HL-60/S4 treated with retinoic acid at 250 ng/mL for 4 days and 3 days (cell line): ENCODE results near the gene UROS.

Experiments
- in situ Hi-C: fragments of 300-500 bp; cut with MboI; formaldehyde crosslinking; loops from 2 replicates; pipeline ENCODE4 v1.7.0; 2022; ENCODE audit warnings: low sequenced_read_pairs

UROS gene

GRCh38 chr10:125838802-125839575, 15.9 kb upstream of the UROS start:
- in situ Hi-C loops = no loop called here

- in situ Hi-C loops = no loop called here
Observed at GRCh38 chr10:125836746-125837145, 13.7 kb upstream of the UROS start.

GRCh38 chr10:125828311-125828710, 5.3 kb upstream of the UROS start:
- in situ Hi-C loops = no loop called here

DNA sequence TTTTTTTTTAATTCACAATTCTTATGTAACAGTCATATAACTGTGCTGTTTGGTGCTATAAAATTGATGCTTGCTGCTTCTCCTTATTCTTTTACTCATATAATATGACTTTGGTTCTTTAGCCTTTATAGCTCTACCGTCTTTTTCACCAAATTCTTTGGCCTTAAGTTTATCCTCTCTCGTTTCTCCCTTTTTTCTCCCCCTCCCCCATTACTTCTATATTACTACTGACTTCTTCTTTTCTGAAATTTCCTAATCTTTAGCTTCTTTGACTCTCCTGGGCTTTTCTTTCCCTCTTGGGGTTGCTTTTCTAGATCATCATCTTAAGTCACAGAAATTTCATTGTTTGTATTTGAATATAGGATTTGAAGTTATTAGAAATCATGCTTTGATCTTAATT, 4.1 kb upstream of the UROS start:
- in situ Hi-C loops = no loop called here

DNA sequence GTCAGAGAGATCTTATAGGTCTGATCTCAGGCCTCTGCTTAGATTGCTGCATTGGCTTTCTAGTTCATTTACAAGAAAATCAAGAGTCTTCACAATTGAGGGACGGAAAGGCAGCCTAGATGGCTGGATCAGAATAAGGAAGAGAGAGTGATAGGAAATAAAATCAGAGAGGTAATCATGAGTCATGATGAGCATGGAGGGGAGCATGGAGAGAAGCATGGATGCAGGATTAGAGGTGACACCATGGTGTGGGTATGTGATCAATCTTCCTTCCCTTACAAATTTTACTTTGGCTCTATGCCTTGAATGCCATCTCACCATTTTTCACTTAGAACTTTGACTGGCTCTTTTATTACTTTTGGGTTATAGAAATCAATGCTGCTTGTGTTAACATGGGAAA, 1.7 kb upstream of the UROS start:
- in situ Hi-C loops = no loop called here

- in situ Hi-C loops = no loop called here
Observed at GRCh38 chr10:125823663-125824251, 699 bp upstream of the UROS start.

GRCh38 chr10:125820701-125821100, 2.4 kb downstream of the UROS start:
- in situ Hi-C loops = no loop called here

DNA sequence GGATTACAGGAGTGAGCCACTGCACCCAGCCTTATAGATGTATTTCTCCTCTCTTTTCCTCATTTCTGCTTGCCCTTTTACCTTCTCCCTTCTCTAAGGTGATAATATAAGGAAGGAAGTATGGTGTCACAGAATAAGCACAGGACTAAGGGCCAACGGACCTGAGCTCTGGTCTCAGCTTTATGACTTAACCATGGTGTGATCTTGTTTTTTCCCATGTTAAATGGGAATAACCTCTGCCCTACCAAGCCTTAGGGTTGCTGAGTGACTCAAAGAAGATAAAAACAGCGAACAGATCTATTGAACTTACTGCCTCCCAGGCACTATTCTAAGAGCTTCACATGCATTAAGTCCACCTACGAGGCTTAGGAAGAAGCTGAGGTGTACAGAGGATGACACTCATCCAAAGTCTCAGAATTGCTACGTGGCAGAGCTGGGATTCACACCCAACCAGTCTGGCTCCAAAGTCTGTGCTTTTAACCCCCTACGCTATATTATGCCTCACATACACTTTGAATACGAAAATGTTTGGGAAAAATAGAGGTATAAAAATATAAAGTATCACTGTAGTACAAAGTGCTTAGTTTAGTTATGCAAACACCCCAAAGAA, 5.6 kb downstream of the UROS start:
- in situ Hi-C loops = no loop called here

GRCh38 chr10:125816548-125816947, 6.5 kb downstream of the UROS start:
- in situ Hi-C loops = no loop called here

GRCh38 chr10:125815764-125816163, 7.3 kb downstream of the UROS start:
- in situ Hi-C loops = no loop called here

- in situ Hi-C loops = no loop called here
Observed at GRCh38 chr10:125812128-125812750, 10.8 kb downstream of the UROS start.

DNA sequence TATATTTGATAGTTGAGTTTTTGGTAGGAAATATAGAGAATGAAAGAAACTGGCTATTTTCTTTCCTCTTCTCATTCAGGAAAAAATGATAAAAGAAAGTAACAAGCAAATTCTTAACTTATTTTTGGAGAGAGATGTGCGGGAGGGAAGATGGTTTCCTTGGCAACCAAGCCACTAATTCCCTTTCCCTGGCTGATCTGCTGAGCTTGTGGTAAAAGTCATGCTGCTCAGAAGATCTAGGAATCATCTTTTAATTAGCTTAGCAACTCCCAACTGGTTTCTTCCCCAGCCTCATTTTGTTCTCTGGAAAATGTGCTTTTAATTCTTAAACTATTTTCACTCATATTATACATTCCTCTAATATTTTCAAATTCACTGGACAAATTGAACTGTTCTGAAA, 11.8 kb downstream of the UROS start:
- in situ Hi-C loops = no loop called here

DNA sequence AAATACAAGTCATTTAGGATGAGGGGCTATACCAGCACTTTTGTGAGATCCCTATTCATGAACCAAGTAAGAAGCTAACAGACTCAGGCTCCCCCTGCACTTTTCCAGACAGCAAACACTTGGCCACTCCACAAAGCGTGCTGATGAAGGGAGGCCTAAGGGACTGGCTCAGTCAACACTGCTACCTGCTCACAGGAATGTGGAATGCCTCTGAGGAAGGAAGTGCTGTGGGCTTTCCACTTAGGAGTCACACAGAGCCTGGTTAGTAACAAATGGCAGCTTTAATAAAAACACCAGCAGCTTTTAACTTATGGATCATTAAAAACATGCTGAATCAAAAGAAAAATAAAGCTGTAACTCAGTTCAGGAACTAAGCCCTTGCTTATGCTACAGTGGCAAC, 15.0 kb downstream of the UROS start:
- in situ Hi-C loops = no loop called here

- in situ Hi-C loops = no loop called here
Observed at GRCh38 chr10:125802739-125803138, 20.3 kb downstream of the UROS start.

DNA sequence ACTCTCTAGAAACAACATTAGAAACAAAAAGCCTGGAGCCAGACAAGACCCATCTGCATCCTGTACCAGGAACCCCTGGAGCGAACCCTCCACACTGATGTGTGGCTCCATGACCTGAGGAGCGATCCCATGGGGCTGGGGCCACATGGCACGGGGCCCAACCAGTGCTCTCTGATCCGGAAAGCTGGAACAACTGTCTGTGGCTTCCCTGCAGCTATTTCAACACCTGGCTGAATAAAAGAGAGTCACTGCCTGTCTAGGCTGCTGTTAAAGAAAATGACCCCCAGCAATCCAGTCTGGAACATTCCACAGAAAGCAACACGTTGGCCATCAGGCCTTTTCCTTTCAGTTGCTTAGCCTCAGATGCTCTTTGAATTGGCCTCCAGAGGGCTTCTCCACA, 20.9 kb downstream of the UROS start:
- in situ Hi-C loops = no loop called here

- in situ Hi-C loops = no loop called here
Observed at GRCh38 chr10:125801574-125801973, 21.5 kb downstream of the UROS start.

DNA sequence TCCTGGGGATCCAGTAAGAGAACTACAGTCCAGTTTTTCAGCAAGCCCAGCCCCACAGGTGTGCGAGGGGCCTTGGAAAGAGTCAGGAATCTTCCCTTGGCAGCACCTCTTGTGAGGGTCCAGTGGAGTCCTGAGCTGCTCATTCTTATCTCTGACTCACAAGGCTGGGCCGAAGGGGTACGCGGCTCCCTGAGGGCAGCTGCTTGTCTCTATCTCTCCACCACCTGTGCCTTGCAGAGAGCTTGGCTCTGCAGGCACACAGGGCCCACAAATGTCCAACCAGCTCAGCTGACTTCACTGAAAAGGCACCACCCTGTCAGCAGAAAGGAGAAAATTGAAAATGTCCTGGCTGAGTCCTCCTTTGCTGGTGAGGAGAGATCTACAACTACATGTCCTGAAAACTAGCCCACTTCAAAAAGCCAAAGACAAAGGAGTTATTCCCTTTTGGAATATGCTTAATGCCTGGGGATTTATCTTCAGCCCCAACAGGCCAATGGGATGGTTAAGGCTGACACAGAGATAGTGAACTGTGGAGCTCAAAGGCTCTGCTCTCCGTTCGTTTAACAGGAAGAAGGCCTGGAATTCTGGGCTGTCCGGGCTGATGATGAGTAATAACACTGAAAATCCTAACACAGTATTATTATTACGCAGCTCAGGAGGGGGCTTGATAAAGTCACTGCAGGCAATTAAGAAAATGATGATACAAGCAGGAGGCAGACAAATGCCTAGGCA, 23.4 kb downstream of the UROS start:
- in situ Hi-C loops = no loop called here

GRCh38 chr10:125797994-125798662, 24.9 kb downstream of the UROS start:
- in situ Hi-C loops = no loop called here

DNA sequence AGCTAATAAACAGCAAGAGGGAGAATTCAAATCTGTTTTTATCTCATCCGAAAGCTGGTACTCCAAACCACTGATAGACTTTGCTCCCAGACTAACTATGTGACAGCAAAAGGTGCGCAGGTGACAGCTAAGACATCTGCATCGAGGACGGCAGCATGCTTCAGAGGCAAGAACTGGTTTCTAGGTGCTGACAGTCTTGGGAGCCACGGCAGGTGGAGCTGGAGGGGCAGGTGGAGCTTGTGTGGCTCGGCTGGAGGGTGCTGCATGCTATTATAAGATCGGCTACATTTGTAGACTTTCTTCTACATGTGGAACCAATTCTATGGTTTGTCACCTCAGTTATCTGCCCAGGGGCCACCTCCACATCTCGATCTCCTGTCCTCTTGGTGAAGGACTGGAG, 25.6 kb downstream of the UROS start:
- in situ Hi-C loops = no loop called here

DNA sequence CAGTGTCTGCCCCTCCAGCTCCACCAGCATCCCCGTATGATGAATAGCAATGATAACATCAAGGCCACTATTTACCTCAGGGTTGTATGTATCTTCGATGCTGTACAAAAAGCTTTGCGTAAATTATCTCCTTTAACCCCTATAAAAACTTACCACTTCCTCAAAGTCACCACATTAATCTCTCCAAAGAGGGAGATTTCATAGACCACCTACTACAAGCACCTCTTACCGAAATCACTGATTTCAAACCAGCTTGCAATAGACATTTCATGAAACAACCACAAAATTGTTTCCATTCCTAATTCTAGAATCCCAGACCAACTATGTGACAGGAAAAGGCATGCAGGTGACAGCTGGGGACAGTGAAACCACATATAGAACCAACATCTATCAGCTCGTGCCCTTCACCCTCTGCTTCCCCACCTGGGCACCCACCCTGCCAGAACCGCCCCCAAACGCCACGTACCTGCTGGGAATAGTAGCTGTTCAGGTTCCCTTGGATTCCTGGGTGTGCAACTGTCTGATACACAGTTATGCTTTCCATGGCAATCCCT, 27.3 kb downstream of the UROS start:
- in situ Hi-C loops = no loop called here
